DOHH2 (cell line): Measurements from ENCODE around the gene GRIA3.

ENCODE experiments used
- H3F3A ChIP-seq: fragments of 200-600 bp; sonication (generic), shearing (Covaris generic); 2 replicates; pipeline ENCODE4 v1.6.0; 2016; ENCODE audit warnings: antibody characterized with exemption, mild to moderate bottlenecking; ENCODE audit not compliant: control insufficient read depth, insufficient read depth
- H3K27ac ChIP-seq: fragments of 200-600 bp; sonication (generic); 2 replicates; pipeline ENCODE4 v1.5.1; 2014; ENCODE audit warnings: low read depth, mild to moderate bottlenecking, low read length, moderate library complexity
- H3K27me3 ChIP-seq: fragments of 200-600 bp; sonication (generic); 2 replicates; pipeline ENCODE4 v1.6.1; 2014; ENCODE audit warnings: mild to moderate bottlenecking, low read length, mixed read lengths; ENCODE audit not compliant: control insufficient read depth
- H3K36me3 ChIP-seq: fragments of 200-600 bp; sonication (generic); 2 replicates; pipeline ENCODE4 v1.6.1; 2014; ENCODE audit warnings: mild to moderate bottlenecking, low read length, moderate library complexity, mixed read lengths; ENCODE audit not compliant: control insufficient read depth
- H3K4me1 ChIP-seq: fragments of 200-600 bp; sonication (generic); 2 replicates; pipeline ENCODE4 v1.6.1; 2014; ENCODE audit warnings: mild to moderate bottlenecking, low read length, mixed read lengths; ENCODE audit not compliant: control insufficient read depth
- H3K4me2 ChIP-seq: fragments of 200-600 bp; sonication (generic); 2 replicates; pipeline ENCODE4 v1.6.0; 2014; ENCODE audit warnings: mild to moderate bottlenecking, low read length, moderate library complexity
- H3K4me3 ChIP-seq: fragments of 200-600 bp; sonication (generic); 2 replicates; pipeline ENCODE4 v1.5.1; 2014; ENCODE audit warnings: mild to moderate bottlenecking, low read length, mixed read lengths
- H3K79me2 ChIP-seq: fragments of 200-600 bp; sonication (generic); 2 replicates; pipeline ENCODE4 v1.6.1; 2014; ENCODE audit warnings: mild to moderate bottlenecking, low read length, mixed read lengths; ENCODE audit not compliant: control insufficient read depth
- H3K9me2 ChIP-seq: fragments of 200-600 bp; sonication (generic); replicated peaks from 2 replicates; pipeline ENCODE4 v1.6.1; 2014; ENCODE audit warnings: mild to moderate bottlenecking, low read length, mixed read lengths; ENCODE audit not compliant: control insufficient read depth
- H3K9me3 ChIP-seq: fragments of 200-600 bp; sonication (generic); 2 replicates; pipeline ENCODE4 v1.6.1; 2014; ENCODE audit warnings: antibody characterized with exemption, low read length, mixed read lengths; ENCODE audit not compliant: control insufficient read depth, insufficient read depth
- H4K20me1 ChIP-seq: fragments of 200-600 bp; sonication (generic); 2 replicates; pipeline ENCODE4 v1.6.0; 2014; ENCODE audit warnings: low read depth, mild to moderate bottlenecking, antibody characterized with exemption, low read length, moderate library complexity; ENCODE audit not compliant: control insufficient read depth, insufficient read depth
- EZH2phosphoT487 ChIP-seq: fragments of 200-600 bp; sonication (generic); IDR thresholded peaks from 2 replicates; pipeline ENCODE4 v1.6.1; 2017; ENCODE audit warnings: borderline replicate concordance, mild to moderate bottlenecking, antibody characterized with exemption, low read length, moderate library complexity, mixed read lengths
- TF ChIP-seq, protein P1 (sequence below): fragments of 200-600 bp; sonication (generic); IDR thresholded peaks from one replicate; pipeline ENCODE4 v1.5.1; 2014; ENCODE audit warnings: antibody characterized with exemption, mild to moderate bottlenecking, low read depth, low read length; ENCODE audit not compliant: poor library complexity, severe bottlenecking

GRIA3 gene

GRCh38 chrX:123184219-123184865, at the start of gene GRIA3:
Gene GRIA3 (plus strand): TSS chrX:123184278. CDS start chrX:123184536, 258 bp downstream.
- no peaks in the 10 kb centered on the region for H3F3A ChIP-seq
- no peaks in the 10 kb centered on the region for H3K36me3 ChIP-seq
- H3K4me2 ChIP-seq = no peak within 1 kb of the TSS
- TF ChIP-seq, protein P1, sequence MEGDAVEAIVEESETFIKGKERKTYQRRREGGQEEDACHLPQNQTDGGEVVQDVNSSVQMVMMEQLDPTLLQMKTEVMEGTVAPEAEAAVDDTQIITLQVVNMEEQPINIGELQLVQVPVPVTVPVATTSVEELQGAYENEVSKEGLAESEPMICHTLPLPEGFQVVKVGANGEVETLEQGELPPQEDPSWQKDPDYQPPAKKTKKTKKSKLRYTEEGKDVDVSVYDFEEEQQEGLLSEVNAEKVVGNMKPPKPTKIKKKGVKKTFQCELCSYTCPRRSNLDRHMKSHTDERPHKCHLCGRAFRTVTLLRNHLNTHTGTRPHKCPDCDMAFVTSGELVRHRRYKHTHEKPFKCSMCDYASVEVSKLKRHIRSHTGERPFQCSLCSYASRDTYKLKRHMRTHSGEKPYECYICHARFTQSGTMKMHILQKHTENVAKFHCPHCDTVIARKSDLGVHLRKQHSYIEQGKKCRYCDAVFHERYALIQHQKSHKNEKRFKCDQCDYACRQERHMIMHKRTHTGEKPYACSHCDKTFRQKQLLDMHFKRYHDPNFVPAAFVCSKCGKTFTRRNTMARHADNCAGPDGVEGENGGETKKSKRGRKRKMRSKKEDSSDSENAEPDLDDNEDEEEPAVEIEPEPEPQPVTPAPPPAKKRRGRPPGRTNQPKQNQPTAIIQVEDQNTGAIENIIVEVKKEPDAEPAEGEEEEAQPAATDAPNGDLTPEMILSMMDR = no peak
- no peak for TF ChIP-seq EZH2phosphoT487
- no peaks in the 10 kb centered on the region for H3K27me3 ChIP-seq
- no peaks in the 10 kb centered on the region for H3K9me2 ChIP-seq
- no peaks in the 10 kb centered on the region for H3K79me2 ChIP-seq
- H3K4me1 ChIP-seq = no peaks in the 10 kb centered on the region
- H4K20me1 ChIP-seq = no peaks in the 10 kb centered on the region
- no peak within 1 kb of the TSS for H3K27ac ChIP-seq
- H3K9me3 ChIP-seq = no peaks in the 10 kb centered on the region
- no peak within 1 kb of the TSS for H3K4me3 ChIP-seq

GRCh38 chrX:123138473-123138872, 45.6 kb upstream of the GRIA3 start:
- Histone ChIP-seq H3K9me3 (no peaks in the 10 kb centered on the region), H3K36me3 (no peaks in the 10 kb centered on the region), H3K4me3 (no peak overlapping the region), H3K4me2 (no peak overlapping the region), H3F3A (no peaks in the 10 kb centered on the region), H3K27me3 (no peaks in the 10 kb centered on the region), H3K27ac (no peak overlapping the region), H3K9me2 (no peaks in the 10 kb centered on the region), H4K20me1 (no peaks in the 10 kb centered on the region), H3K4me1 (no peaks in the 10 kb centered on the region), H3K79me2 (no peaks in the 10 kb centered on the region)
- TF ChIP-seq, protein P1 = no peak
- no peak for TF ChIP-seq EZH2phosphoT487

DNA sequence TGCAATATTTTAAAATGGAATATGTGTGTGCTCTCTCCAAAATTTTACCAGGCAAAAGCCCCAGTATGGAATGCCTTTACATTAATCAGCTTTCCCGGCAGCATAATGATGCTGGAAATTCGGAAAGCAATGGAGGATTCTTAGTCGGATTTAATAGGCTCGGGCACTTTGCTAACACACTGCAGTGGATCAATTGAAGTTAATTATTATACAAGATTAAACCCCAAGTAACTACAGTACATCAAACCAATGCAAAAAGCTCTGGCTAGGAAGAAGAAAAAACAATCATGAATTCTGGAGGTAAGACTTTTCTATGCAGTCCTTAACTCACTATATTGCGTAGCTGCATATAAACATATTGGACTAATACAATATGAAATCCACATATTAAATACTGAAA, 43.6 kb upstream of the GRIA3 start:
- Histone ChIP-seq H3K27ac (no peak overlapping the region), H3K4me1 (no peaks in the 10 kb centered on the region), H3F3A (no peaks in the 10 kb centered on the region), H4K20me1 (no peaks in the 10 kb centered on the region), H3K9me3 (no peaks in the 10 kb centered on the region), H3K27me3 (no peaks in the 10 kb centered on the region), H3K4me3 (no peak overlapping the region), H3K36me3 (no peaks in the 10 kb centered on the region), H3K4me2 (no peak overlapping the region), H3K9me2 (no peaks in the 10 kb centered on the region), H3K79me2 (no peaks in the 10 kb centered on the region)
- no peak for TF ChIP-seq EZH2phosphoT487
- TF ChIP-seq, protein P1 = no peak
